Thyroid gland (tissue), 4 donors: ENCODE results near the gene CEACAM1.

ENCODE experiments used
- POLR2A ChIP-seq, 2 donors: fragments of 450-650 bp; IDR thresholded peaks; one replicate each; pipeline ENCODE4 v1.6.1; 2017; ENCODE audit warnings: antibody characterized with exemption in 2 of 2, mild to moderate bottlenecking in 2 of 2, moderate library complexity in 1 of 2
- TF ChIP-seq, protein P1 (sequence below), 6 experiments: fragments of 200-600 bp in 3 of 6; fragments of 450-650 bp in 3 of 6; sonication (generic) in 3 of 6; IDR thresholded peaks; one replicate each; pipeline ENCODE4 v1.5.1; 2016 to 2019; ENCODE audit warnings: antibody characterized with exemption in 6 of 6, mild to moderate bottlenecking in 2 of 6, inconsistent platforms in 1 of 6, moderate library complexity in 1 of 6

DNA sequence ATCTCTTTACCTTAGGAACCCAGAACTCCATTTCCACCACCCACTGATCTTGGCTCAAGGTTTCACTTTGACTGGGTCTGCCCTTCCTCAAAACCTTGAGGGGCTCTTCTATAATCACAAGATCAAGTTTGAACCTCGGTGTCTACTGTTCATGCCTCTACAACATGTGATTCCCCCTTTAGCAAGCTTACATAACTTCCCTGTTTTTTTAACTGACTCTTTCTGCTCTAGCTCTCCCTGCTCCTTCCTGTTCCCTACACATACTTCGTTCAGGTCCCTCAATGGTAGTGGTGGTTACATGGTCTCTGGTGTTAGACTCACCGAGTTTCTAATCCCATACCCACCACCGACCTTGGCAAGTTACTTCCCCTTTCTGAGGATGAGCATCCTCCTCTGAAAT, 39.7 kb upstream of the CEACAM1 start:
- TF ChIP-seq, protein P1, sequence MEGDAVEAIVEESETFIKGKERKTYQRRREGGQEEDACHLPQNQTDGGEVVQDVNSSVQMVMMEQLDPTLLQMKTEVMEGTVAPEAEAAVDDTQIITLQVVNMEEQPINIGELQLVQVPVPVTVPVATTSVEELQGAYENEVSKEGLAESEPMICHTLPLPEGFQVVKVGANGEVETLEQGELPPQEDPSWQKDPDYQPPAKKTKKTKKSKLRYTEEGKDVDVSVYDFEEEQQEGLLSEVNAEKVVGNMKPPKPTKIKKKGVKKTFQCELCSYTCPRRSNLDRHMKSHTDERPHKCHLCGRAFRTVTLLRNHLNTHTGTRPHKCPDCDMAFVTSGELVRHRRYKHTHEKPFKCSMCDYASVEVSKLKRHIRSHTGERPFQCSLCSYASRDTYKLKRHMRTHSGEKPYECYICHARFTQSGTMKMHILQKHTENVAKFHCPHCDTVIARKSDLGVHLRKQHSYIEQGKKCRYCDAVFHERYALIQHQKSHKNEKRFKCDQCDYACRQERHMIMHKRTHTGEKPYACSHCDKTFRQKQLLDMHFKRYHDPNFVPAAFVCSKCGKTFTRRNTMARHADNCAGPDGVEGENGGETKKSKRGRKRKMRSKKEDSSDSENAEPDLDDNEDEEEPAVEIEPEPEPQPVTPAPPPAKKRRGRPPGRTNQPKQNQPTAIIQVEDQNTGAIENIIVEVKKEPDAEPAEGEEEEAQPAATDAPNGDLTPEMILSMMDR (IDR thresholded peaks at IDR 0.05), result no peak
- no peak for TF ChIP-seq POLR2A (IDR thresholded peaks at IDR 0.05)
